ENCODE data around the gene RNF224.

Gene RNF224

GRCh38 chr9:137244486-137245449, 17.5 kb downstream of the RNF224 start:
- no peak for TF ChIP-seq CTCF (IDR thresholded peaks at IDR 0.05; ENCODE audit: low read depth, low read length)
- no peak for DNase-seq (ENCODE audit: low read depth, low spot score)
- no peak overlapping the region for H3K4me3 ChIP-seq (ENCODE audit: low read depth, low read length)
- in situ Hi-C loops (cut with HindIII; ENCODE audit: low sequenced_read_pairs): no loop called here

- in situ Hi-C loops (cut with HindIII; ENCODE audit: low sequenced_read_pairs): no loop called here
- no peak overlapping the region for H3K4me3 ChIP-seq (ENCODE audit: low read depth, low read length)
- no peak for DNase-seq (ENCODE audit: low read depth, low spot score)
- TF ChIP-seq CTCF (IDR thresholded peaks at IDR 0.05; ENCODE audit: low read depth, low read length): no peak
These were observed 18.4 kb downstream of the RNF224 start for GRCh38 chr9:137245450-137246421.

GRCh38 chr9:137247135-137247915, 20.0 kb downstream of the RNF224 start:
- TF ChIP-seq CTCF (IDR thresholded peaks at IDR 0.05; ENCODE audit: low read depth, low read length): no peak

GRCh38 chr9:137247916-137248175, 20.5 kb downstream of the RNF224 start:
- no peak for TF ChIP-seq CTCF (IDR thresholded peaks at IDR 0.05; ENCODE audit: low read depth, low read length)
- in situ Hi-C loops (cut with HindIII; ENCODE audit: low sequenced_read_pairs): no loop called here

More at GRCh38 chr9:137247135-137247915, 20.0 kb downstream of the RNF224 start:
- DNase-seq (ENCODE audit: low read depth, low spot score): no peak
- in situ Hi-C loops (cut with HindIII; ENCODE audit: low sequenced_read_pairs): no loop called here
- no peak overlapping the region for H3K4me3 ChIP-seq (ENCODE audit: low read depth, low read length)

GRCh38 chr9:137250329-137251193, 23.3 kb downstream of the RNF224 start:
- no peak overlapping the region for H3K4me3 ChIP-seq (ENCODE audit: low read depth, low read length)
- TF ChIP-seq CTCF (IDR thresholded peaks at IDR 0.05; ENCODE audit: low read depth, low read length): no peak
- in situ Hi-C loops (cut with HindIII; ENCODE audit: low sequenced_read_pairs): no loop called here
- no peak for DNase-seq (ENCODE audit: low read depth, low spot score)

More at GRCh38 chr9:137247916-137248175, 20.5 kb downstream of the RNF224 start:
- no peak for DNase-seq (ENCODE audit: low read depth, low spot score)
- H3K4me3 ChIP-seq (ENCODE audit: low read depth, low read length): no peak overlapping the region
